CD4-positive, alpha-beta T cell (primary cell): ENCODE data around the gene GZF1. TPM values are rescaled to one million over a fixed set of nuclear protein-coding genes. Genes with fewer than 3 reads are reported as not detected.

ENCODE experiments used
- ATAC-seq: fragments of 200-7000 bp; cut with Tn5 transposase; one replicate; pipeline ENCODE4 v1.10.0; 2022; ENCODE audit warnings: mild to moderate bottlenecking; ENCODE audit not compliant: poor library complexity
- CTCF ChIA-PET: fragments of 350-600 bp; sonication (Branson Sonifier 250); formaldehyde crosslinking; loops from one replicate; lab custom pipeline; 2021; ENCODE audit warnings: antibody characterized with exemption, inconsistent platforms; lab: Charles Lee
- POLR2A ChIA-PET: fragments of 350-600 bp; sonication (Branson Sonifier 250); formaldehyde crosslinking; loops from one replicate; lab custom pipeline; 2021; ENCODE audit warnings: antibody characterized with exemption, inconsistent platforms; lab: Charles Lee
- DNase-seq, 14 experiments: peaks; one replicate each; pipeline ENCODE4 v3.0.0-alpha.2; 2013 to 2020; ENCODE audit warnings: mixed read lengths in 2 of 14
- H3K27ac ChIP-seq, 2 donors: one replicate each; pipeline versions ENCODE4 v1.5.1 to v1.7.0; 2013; ENCODE audit warnings: low read length in 2 of 2, low read depth in 1 of 2, mild to moderate bottlenecking in 1 of 2
- H3K27me3 ChIP-seq, 2 experiments: 1 replicate in 1 of 2; 2 replicates in 1 of 2; pipeline versions ENCODE4 v1.6.1 to v1.7.0; 2013; ENCODE audit warnings: low read length in 2 of 2, control low read depth in 1 of 2, mild to moderate bottlenecking in 1 of 2, moderate library complexity in 1 of 2; ENCODE audit not compliant: insufficient read depth in 2 of 2, control insufficient read depth in 1 of 2
- H3K36me3 ChIP-seq: one replicate; pipeline ENCODE4 v1.6.1; 2013; ENCODE audit warnings: low read length, control low read depth; ENCODE audit not compliant: insufficient read depth
- H3K4me1 ChIP-seq: one replicate; pipeline ENCODE4 v1.6.1; 2013; ENCODE audit warnings: low read length, control low read depth; ENCODE audit not compliant: insufficient read depth
- H3K4me3 ChIP-seq: one replicate; pipeline ENCODE4 v1.5.1; 2013; ENCODE audit warnings: mild to moderate bottlenecking, low read length, moderate library complexity
- H3K9me3 ChIP-seq, 2 experiments: 1 replicate in 1 of 2; 2 replicates in 1 of 2; pipeline versions ENCODE4 v1.6.1 to v1.7.0; 2013; ENCODE audit warnings: low read length in 2 of 2, mild to moderate bottlenecking in 2 of 2, control low read depth in 1 of 2, moderate library complexity in 1 of 2; ENCODE audit not compliant: control insufficient read depth in 1 of 2, insufficient read depth in 1 of 2
- H3K27ac Mint-ChIP-seq: one replicate; pipeline ENCODE4 v1.8.0; 2020; ENCODE audit warnings: mixed read lengths
- H3K27me3 Mint-ChIP-seq: one replicate; pipeline ENCODE4 v1.8.0; 2021; ENCODE audit warnings: mixed read lengths
- H3K36me3 Mint-ChIP-seq: one replicate; pipeline ENCODE4 v1.8.0; 2021; ENCODE audit warnings: low read depth, mixed read lengths
- H3K4me1 Mint-ChIP-seq: one replicate; pipeline ENCODE4 v1.8.0; 2021; ENCODE audit warnings: low read depth, mixed read lengths
- H3K4me3 Mint-ChIP-seq: one replicate; pipeline ENCODE4 v1.8.0; 2020; ENCODE audit warnings: mild to moderate bottlenecking, mixed read lengths
- H3K9me3 Mint-ChIP-seq: one replicate; pipeline ENCODE4 v1.8.0; 2020; ENCODE audit warnings: mixed read lengths
- CTCF ChIP-seq: fragments of 200-600 bp; IDR thresholded peaks from one replicate; pipeline ENCODE4 v1.8.0; 2022; ENCODE audit warnings: antibody characterized with exemption, mild to moderate bottlenecking
- intact Hi-C, 2 experiments: fragments of 100-400 bp; cut with DNase I in 1 of 2; cut with micrococcal nuclease in 1 of 2; formaldehyde crosslinking; loops; one replicate each; pipeline versions ENCODE4 v1.15.1 to v1.9.0; 2023 to 2025; cut with DNase I, micrococcal nuclease
- total RNA-seq, 174 experiments: library from RNA in 2 of 174; stranded (reverse) in 2 of 174; gene quantifications; one replicate each; pipeline ENCODE4 v1.2.3 and lab custom pipeline; 2021 to 2026

The GZF1 gene
- total RNA-seq, 2 experiments from 2014 or later = 38.1 to 43.6 TPM

GRCh38 chr20:23391707-23392310 lies 29.8 kb downstream of the GZF1 start:
- Mint-ChIP-seq H3K27ac (no peak overlapping the region), H3K27me3 (no peaks in the 10 kb centered on the region), H3K36me3 (peaks cover 73% of the 10 kb centered on the region), H3K9me3 (no peaks in the 10 kb centered on the region), H3K4me3 (no peak overlapping the region), H3K4me1 (no peaks in the 10 kb centered on the region)
- Histone ChIP-seq H3K4me1 (no peaks in the 10 kb centered on the region), H3K36me3 (peaks cover 57% of the 10 kb centered on the region), H3K27me3 (no peaks in the 10 kb centered on the region), H3K4me3 (no peak overlapping the region), H3K9me3 (no peaks in the 10 kb centered on the region), H3K27ac (no peak overlapping the region)
- ChIA-PET POLR2A (no interaction called here), CTCF (interaction anchor here (1.5 kb wide), 1 partner anchor 42 kb away, joined by 3 read pairs; no protein-coding TSS in a partner anchor)
- ATAC-seq (no peak), DNase-seq (no peak)
- TF ChIP-seq CTCF = no peak
- intact Hi-C loops = no loop called here

GRCh38 chr20:23393996-23394775 lies 32.2 kb downstream of the GZF1 start:
- no peak overlapping the region for H3K4me3 ChIP-seq
- no peaks in the 10 kb centered on the region for H3K4me1 ChIP-seq
- CTCF ChIA-PET = no interaction called here
- no peak overlapping the region for H3K27ac ChIP-seq
- no peaks in the 10 kb centered on the region for H3K9me3 Mint-ChIP-seq
- POLR2A ChIA-PET = no interaction called here
- peaks cover 4% of the 10 kb centered on the region for H3K4me1 Mint-ChIP-seq
- peaks cover 69% of the 10 kb centered on the region for H3K36me3 Mint-ChIP-seq
- DNase-seq (no peak), ATAC-seq (no peak)
- intact Hi-C loops = no loop called here
- H3K4me3 Mint-ChIP-seq = no peak overlapping the region
- no peak overlapping the region for H3K27ac Mint-ChIP-seq
- no peaks in the 10 kb centered on the region for H3K9me3 ChIP-seq
- H3K36me3 ChIP-seq = peaks cover 48% of the 10 kb centered on the region
- H3K27me3 Mint-ChIP-seq = no peaks in the 10 kb centered on the region
- TF ChIP-seq CTCF = no peak
- no peaks in the 10 kb centered on the region for H3K27me3 ChIP-seq

GRCh38 chr20:23396950-23397627 lies 35.1 kb downstream of the GZF1 start:
- Mint-ChIP-seq H3K4me3 (no peak overlapping the region), H3K27ac (no peak overlapping the region), H3K27me3 (no peaks in the 10 kb centered on the region), H3K9me3 (no peaks in the 10 kb centered on the region), H3K4me1 (peaks cover 11% of the 10 kb centered on the region), H3K36me3 (peaks cover 69% of the 10 kb centered on the region)
- intact Hi-C loops = loop anchor here in 1 of 2 experiments (1.0 kb wide), 1 partner anchor 23 kb away; no protein-coding TSS in a partner anchor
- TF ChIP-seq CTCF = no peak
- no peak overlapping the region for H3K27ac ChIP-seq
- no peaks in the 10 kb centered on the region for H3K9me3 ChIP-seq
- ATAC-seq = no peak
- DNase-seq = no peak
- peaks cover 44% of the 10 kb centered on the region for H3K36me3 ChIP-seq
- no peaks in the 10 kb centered on the region for H3K27me3 ChIP-seq
- peaks cover 5% of the 10 kb centered on the region for H3K4me1 ChIP-seq
- CTCF ChIA-PET = no interaction called here
- POLR2A ChIA-PET = no interaction called here
- H3K4me3 ChIP-seq = no peak overlapping the region
